DMS79 treated with DMSO at 0.1 percent for 48 hours (cell line): ENCODE results near the gene DBP.

ENCODE experiments used
- DNase-seq: peaks from one replicate; lab custom pipeline; 2025; lab: John Stamatoyannopoulos, UW

The DBP gene

GRCh38 chr19:48627201-48627864 is 9.8 kb downstream of the DBP start:
- DNase-seq, result no peak

- DNase-seq, result no peak
Measured at GRCh38 chr19:48625891-48626327, 11.3 kb downstream of the DBP start.

DNA sequence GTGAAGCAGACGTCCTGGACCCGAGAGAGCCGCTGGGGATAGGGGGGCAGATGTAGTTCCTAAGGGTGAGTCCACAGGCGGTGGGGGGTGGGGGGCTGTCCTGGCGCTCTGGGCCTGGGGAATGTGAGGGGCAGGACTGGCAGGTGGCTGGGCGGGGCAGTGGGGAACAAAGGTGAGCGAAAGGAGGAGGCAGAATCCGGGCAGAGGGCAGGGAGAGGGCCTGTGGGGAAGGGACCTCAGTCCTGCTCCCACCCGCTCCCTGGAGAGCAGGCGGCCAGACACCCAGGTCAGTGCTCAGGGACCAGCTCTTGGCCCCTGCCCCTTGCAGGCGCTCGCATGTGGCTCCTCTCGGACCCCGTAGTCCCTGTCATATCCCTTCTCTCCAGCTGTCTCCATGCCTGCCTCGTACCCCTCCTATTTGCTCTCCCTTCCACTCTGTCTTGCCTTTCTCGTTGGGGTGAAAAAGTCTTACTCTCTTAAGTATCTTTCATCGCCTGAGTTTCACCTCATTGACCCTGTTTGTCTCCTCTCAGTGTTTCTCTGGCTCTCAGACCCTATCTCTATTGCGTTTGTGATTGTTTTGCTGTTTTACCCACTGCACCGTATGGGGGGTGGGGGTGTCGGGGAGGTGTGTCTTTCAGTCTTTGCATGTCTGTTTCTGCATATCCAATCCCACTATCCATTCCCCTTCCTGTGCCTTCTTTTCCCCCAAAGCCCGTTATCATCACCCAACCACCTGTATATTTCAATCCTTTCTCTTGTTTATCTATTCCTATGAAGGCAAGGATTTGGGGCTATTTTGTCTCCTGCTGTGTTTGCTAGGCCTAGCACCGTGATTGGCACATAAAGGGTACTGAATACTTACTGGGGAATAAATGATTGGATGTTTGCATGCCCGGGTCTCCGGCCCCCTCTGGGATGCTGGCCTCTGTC is 12.1 kb downstream of the DBP start:
- DNase-seq, result no peak

DNA sequence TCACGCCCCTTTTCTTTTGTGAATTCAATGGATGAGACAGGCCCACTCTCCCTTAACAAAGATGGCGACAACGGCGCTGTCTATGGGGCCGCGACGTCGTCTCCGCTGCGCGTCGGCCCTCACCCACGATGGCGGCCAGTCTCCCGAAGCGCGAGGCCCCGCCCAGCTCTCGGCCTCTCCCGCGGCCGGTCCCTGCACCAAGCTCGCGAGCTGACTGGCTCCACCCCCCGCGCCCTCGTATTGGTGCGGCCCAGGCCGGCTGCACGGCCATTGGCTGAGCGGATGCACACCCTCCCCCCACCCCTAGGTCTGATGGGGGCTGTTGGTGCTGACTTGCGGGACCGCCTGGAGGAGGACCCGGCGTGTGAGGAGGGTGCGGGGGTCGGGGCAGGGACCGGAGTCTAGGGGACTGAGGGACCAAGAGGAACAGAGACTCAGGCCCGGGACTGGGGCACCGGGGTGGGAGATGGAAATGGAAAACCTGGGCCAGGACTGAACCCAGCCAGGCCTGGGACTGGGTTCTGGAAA is 13.0 kb downstream of the DBP start:
- peak; percentile 97 for DNase-seq

- peak; percentile 45 for DNase-seq
Measured at GRCh38 chr19:48623556-48624066, 13.6 kb downstream of the DBP start.

DNA sequence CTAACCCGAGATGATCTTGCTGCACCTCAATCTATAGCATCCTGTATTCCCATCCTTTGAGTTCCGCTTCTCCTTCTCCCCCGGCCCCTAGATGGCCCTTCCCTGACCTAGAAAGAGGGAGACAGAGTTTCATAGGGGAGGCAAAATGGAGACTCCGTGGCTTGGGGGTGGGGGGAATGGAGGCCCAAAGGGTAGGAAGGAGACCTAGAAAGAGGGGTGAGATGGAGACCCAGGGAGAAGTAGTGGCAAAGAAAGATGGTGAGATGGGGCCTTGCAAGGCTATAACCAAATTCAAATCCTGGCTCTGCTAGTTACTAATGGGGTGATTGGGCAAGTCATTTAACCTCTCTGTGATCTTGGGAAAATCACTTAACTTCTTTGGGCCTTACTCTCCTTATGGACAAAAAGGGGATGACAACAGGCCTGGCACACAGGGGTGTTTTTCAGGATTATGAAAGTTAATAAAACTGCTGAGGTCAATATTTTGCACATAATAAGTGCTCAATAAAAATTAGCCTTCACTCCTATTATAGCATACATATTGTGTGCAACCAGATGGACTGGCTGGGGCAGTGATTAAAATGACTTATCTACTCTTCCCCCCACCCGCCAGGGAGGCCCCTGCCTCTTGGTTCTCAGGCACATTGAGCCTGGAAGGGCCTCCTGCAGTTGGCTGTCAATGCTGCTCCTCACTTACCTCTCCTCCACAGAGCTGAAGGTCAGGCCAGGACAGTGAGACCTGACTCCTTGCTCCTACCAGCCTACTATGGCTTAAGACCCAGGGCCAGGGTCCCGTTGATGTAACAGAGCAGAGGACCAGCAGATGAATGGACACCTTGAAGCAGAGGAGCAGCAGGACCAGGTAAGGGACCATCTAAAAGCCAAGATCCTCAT is 17.2 kb downstream of the DBP start:
- DNase-seq, result no peak

- peak; percentile 99 for DNase-seq
Measured at GRCh38 chr19:48618916-48619691, 18.1 kb downstream of the DBP start, which contains the start of the genes RPL18 and SPHK2. TSS of gene RPL18 (minus strand) at chr19:48619178. CDS start at chr19:48619143, 35 bp downstream. TSS of gene SPHK2 (plus strand) at chr19:48619506. CDS start at chr19:48620515, 1,009 bp downstream.

- DNase-seq, result peak; percentile 42
Measured at GRCh38 chr19:48618278-48618915, 18.8 kb downstream of the DBP start.

DNA sequence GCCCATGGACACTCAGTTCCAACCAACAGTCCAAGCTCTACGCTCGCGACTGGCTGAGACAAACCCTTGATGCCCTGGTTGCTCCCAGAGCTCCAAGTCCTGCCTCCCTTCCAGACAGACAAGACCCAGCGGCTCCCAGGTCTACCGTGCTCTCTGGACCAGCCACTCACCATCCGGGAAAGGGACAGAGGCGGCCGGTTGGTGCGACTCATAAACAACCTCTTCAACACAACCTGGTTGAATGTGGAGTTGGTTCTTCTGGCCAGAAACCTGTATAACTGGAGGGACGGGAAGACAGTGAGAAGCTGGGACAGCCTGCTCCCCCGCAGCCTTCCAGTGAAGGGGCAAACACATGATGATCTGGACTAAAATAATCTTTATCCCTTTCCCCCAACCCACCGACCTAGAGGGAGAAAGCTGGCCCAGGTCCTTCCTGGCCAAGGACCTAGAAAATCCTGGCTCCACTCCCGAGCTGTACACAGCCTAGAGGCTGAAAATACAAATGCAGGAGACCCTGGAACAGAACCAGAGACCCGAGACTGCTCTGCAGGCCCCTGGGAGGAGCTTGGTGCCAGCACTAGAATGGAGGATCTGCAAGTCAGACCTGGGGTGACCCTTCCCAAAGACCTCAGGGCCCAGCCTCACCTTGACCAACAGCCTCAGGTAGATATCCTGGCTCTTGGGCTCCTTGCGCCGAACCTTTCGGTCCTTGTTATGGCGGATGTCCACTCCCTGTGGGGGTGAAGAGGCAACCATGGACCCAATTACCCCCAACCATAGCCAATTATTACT is 19.8 kb downstream of the DBP start:
- no peak for DNase-seq

DNA sequence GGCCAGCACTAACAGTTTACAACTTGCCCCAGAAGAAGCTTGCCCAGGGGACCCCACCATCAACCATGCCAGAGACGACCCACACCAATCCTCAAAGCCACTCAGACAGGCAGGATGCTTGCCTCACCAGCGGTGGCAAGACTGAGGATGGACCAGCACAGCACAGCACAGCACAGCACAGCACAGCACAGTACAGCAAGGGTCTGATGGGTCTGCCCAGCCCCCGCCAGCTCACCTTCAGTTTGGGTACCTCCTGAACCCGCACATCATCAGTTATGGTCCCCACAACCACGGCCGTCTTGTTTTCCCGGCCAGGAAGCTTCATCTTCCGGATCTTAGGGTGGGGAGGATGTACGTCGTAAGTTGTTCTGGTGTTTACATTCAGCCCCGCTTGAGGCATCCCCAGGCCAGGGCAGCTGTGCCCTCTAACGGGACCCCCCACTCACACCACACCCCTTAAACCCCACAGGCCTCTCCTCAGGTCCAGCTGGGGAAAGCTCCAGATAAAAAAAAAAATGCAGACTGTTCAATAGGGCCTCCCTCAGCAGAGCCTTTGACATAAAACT is 20.6 kb downstream of the DBP start:
- DNase-seq, result no peak

DNA sequence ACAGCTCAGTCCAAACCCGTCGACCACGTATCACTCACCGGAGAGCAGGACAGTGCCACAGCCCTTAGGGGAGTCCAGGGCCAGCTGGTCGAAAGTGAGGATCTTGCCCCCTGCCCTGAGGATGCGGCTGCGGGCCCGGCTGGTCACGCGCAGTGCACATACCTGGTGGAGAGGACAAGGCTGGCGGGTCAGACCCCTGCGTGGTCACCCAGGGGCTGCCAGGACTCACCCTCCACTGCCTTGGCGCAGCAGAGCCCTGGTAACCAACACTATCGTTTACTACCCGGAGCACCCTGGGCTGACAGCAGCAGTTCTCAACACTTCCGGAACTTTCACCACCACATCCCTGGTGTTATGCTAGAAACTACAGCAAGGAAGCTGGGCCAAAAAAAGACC is 21.1 kb downstream of the DBP start:
- no peak for DNase-seq

DNA sequence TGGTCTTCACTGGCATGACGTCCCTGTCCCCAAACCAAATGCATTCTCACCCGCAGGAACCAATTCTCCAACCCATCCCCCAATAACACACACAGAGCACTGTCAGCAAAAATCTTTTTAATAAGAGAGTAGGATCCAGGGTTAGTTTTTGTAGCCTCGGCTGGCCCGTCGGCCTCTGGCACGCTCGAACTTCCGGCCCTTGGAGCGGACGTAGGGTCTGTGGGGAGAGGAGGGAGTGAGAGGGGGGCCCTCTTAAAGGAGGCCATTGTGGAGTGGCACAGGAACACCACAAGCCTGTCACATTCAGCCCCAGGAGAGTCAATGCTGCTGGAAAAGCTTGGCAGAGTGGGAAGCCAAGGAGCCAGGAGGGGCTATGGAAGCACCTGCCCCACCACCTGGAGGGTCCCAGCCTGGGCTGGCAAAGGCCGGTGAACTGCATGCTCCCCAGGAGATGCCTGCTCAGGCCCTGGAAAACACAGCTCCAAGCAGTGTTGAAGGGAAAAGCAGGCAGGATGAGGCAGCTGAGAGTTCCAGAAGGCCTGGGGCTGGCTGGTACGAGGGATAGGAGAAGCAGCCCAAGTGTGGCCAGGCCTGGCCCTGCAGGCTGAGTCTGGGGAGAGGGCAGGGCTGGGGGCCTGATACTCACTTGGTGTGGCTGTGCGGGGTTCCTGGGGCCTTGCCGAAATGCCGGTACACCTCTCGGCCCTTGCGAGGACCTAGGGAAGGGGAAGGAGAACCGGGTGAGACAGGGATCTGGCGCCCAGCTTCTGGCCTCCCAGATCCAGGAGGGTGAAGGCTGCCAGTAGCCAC is 21.7 kb downstream of the DBP start:
- DNase-seq, result no peak

GRCh38 chr19:48614436-48615230 is 22.5 kb downstream of the DBP start, which contains the start of gene FAM83E:
TSS of gene FAM83E (minus strand) at chr19:48615076. CDS start at chr19:48613372, 1,704 bp downstream.
- no peak for DNase-seq

DNA sequence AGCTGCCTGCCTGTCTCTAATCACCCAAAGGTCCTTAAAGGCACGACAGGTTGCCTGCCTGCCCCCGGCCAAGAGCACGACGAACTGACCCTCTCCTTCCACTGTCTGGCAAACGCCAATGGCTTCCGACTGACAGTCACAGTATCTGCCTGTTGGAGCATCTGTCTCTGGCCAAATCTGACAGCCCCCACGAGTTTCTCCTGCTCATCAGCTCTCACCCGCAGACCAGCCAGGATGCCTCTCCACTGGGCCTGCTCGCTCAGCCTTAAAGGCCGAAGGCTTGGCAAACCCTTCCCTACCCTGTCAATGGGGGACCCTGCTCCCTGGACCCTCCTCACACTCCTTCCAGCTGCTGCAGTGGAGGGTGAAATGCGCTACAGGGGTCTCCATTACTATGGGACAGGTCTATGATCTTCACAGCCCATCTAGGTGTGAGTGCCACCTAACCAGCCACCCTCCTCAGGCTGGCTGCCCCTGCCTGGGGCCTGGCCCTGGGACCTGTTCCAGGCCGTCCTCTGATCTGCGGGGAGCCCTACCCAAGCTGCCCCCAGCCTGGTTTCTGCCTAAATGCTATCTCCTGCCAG is 23.2 kb downstream of the DBP start:
- DNase-seq, result no peak

GRCh38 chr19:48613024-48613851 is 23.9 kb downstream of the DBP start:
- DNase-seq, result no peak

- no peak for DNase-seq
Measured at GRCh38 chr19:48611872-48612271, 25.3 kb downstream of the DBP start.
